Measurements from ENCODE around the gene CIB1. TPM values are rescaled to one million over a fixed set of nuclear protein-coding genes. Genes with fewer than 3 reads are reported as not detected.
"Not testable (repeated sequence)": the region's sequence is repeated elsewhere in the genome, so short reads cannot be mapped to it uniquely, and the experiment has no call there.

Gene CIB1
- total RNA-seq, 1 donor from 2014 or later: 50.9 TPM

DNA sequence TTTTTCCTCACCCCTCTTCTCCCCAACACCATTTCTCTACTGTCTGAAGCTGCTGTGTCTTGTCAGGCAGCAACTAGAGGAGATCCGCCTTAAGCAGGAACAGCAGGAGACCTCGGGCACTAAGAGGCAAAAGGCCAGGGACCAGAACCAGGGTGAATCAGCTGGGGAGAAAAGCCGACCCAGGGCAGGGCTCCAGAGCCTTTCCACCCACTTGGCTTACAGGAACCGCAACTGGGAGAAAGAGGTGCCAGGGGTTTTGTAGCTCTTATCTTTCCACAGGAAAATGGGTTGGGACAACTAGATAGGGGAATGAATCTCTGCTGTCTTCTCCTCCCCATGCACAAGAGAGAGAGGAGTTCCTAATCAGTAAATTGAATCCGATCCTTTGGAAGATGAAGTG is 28.7 kb upstream of the CIB1 start:
- TF ChIP-seq, protein P1, sequence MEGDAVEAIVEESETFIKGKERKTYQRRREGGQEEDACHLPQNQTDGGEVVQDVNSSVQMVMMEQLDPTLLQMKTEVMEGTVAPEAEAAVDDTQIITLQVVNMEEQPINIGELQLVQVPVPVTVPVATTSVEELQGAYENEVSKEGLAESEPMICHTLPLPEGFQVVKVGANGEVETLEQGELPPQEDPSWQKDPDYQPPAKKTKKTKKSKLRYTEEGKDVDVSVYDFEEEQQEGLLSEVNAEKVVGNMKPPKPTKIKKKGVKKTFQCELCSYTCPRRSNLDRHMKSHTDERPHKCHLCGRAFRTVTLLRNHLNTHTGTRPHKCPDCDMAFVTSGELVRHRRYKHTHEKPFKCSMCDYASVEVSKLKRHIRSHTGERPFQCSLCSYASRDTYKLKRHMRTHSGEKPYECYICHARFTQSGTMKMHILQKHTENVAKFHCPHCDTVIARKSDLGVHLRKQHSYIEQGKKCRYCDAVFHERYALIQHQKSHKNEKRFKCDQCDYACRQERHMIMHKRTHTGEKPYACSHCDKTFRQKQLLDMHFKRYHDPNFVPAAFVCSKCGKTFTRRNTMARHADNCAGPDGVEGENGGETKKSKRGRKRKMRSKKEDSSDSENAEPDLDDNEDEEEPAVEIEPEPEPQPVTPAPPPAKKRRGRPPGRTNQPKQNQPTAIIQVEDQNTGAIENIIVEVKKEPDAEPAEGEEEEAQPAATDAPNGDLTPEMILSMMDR (IDR thresholded peaks at IDR 0.05): no peak
- H3K4me3 ChIP-seq: no peak overlapping the region
- H3K4me1 ChIP-seq: peaks cover 4 to 14% of the 10 kb centered on the region in 2 donors
- no peaks in the 10 kb centered on the region for H3K9me3 ChIP-seq
- H3K27me3 ChIP-seq: no peaks in the 10 kb centered on the region
- H3K27ac ChIP-seq: no peak overlapping the region
- intact Hi-C loops (cut with DNase I): no loop called here
- no peaks in the 10 kb centered on the region for H3K36me3 ChIP-seq
- DNase-seq (ENCODE audit: low spot score in 2 of 2): no peak

DNA sequence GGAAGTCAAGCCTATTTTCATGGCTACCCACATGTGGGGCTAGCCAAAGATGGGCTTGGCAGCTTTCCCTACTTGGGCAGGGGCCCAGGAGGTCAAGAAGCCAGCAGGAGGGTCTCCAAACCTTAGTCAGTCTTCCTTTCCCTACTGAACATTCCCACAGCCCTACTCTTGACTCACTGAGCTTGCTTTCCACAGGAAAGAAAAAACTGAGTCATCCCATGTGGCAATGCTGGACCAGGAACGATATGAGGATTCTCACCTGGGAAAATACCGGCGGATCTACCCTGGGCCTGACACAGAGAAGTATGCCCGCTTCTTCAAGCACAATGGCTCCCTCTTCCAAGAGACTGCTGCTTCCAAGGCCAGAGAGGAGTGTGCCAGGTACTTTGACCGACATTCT is 28.1 kb upstream of the CIB1 start:
- Histone ChIP-seq H3K9me3 (no peaks in the 10 kb centered on the region), H3K27me3 (no peaks in the 10 kb centered on the region), H3K4me1 (peaks cover 0 to 8% of the 10 kb centered on the region in 2 donors), H3K27ac (no peak overlapping the region), H3K4me3 (no peak overlapping the region), H3K36me3 (no peaks in the 10 kb centered on the region)
- TF ChIP-seq, protein P1 (IDR thresholded peaks at IDR 0.05): no peak
- intact Hi-C loops (cut with DNase I): no loop called here
- DNase-seq (ENCODE audit: low spot score in 2 of 2): no peak

DNA sequence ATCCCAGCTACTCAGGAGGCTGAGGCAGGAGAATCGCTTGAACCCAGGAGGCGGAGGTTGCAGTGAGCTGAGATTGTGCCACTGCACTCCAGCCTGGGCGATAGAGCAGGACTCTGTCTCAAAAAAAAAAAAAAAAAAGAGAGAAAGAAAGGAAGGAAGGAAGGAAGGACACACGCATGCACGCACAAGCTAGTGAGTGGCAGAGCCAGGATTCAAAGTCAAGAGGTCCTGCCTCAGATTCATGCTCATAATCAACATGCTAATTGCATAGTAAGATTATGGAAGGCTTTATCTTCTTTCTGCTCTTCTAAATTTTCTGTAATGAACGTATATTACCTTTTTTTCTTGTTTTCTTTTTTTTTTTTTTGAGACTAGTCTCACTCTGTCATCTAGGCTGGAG is 27.0 kb upstream of the CIB1 start:
- H3K4me1 ChIP-seq; H3K36me3 ChIP-seq; DNase-seq (ENCODE audit: low spot score in 2 of 2); H3K27ac ChIP-seq; H3K4me3 ChIP-seq; H3K27me3 ChIP-seq; H3K9me3 ChIP-seq; intact Hi-C loops (cut with DNase I): not testable (repeated sequence)

DNA sequence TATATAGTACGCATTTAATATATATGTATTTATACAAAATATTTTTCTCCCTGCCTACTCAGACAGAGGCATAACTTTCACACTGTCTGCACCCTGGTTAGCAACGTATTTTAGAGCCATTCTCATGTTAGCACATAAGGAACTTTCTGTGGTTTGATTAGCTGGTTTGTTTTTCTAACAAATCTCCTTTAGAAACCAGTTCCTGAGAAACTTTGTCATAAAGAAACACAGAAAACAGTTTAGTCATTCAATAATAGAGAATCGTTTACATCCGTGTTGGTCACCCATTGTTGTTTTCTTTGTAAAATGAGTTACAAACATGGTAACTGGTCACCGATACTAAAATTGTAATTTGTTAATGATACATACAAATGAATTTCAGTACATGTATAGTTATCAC is 25.8 kb upstream of the CIB1 start:
- TF ChIP-seq, protein P1 (IDR thresholded peaks at IDR 0.05): no peak
- Histone ChIP-seq H3K4me3 (no peak overlapping the region), H3K36me3 (no peaks in the 10 kb centered on the region), H3K9me3 (no peaks in the 10 kb centered on the region), H3K27ac (no peak overlapping the region), H3K4me1 (peaks cover 0 to 3% of the 10 kb centered on the region in 2 donors), H3K27me3 (no peaks in the 10 kb centered on the region)
- no peak for DNase-seq (ENCODE audit: low spot score in 2 of 2)
- intact Hi-C loops (cut with DNase I): no loop called here

DNA sequence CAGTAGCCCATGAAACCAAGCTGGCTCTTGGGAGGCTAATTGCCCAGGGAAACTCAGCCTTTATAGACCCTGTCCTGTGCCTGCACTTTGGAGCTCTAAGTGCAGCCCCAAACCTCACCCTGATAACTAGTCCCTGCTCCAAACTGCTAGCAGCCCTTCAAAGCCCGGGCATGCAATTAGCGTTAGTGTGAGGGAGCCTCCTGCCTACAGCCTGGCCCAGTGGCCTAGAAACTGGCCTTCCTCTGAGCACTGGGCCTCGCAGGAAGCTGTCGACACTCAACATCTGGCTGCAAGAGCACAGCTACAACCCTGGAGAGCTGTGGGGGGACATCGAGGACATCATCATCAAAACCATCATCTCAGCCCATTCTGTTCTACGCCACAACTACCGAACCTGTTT is 24.0 kb upstream of the CIB1 start:
- no peak overlapping the region for H3K27ac ChIP-seq
- no peaks in the 10 kb centered on the region for H3K4me1 ChIP-seq
- H3K4me3 ChIP-seq: no peak overlapping the region
- no peaks in the 10 kb centered on the region for H3K27me3 ChIP-seq
- intact Hi-C loops (cut with DNase I): no loop called here
- H3K36me3 ChIP-seq: no peaks in the 10 kb centered on the region
- H3K9me3 ChIP-seq: no peaks in the 10 kb centered on the region
- TF ChIP-seq, protein P1 (IDR thresholded peaks at IDR 0.05): no peak
- DNase-seq (ENCODE audit: low spot score in 2 of 2): no peak

DNA sequence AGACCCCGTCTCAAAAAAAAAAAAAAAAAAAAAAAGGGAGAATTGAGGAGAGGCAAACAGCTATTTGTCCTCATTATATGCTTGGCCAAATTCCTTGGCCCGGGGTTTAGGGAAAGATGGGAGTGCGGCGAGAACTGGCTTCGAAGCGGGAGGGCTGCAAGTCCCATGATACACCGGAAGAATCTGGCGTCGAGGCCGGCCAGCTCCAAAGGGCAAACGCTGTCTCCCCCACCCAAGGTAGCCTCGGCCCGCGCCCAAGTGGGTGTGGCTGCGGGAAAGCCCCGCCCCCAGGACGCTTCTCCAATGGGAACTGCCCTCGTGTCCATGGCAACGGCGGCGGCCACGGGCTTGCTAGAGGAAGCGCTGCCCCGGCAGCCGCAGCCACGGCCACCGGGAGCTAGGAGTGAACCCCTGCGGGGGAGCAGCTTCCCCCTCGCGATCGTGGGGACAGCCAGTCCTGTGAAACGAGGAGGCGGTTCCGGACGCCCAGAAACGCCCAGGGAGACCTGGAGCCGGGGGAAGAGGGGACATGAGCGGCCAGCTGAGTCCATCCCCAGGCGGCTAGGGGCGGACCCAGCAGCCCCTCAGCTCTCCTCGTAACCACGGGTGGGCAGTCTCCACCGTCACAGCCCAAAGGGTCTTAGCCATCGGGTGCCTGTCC is 15.6 kb upstream of the CIB1 start, which contains the start of gene TTLL13:
TTLL13 (plus strand) TSS at position 354 of the 661 bp plus-strand sequence. CDS start 1,075 bp downstream, outside the sequence.
- Histone ChIP-seq H3K36me3 (no peaks in the 10 kb centered on the region), H3K27me3 (no peaks in the 10 kb centered on the region), H3K4me1 (peaks cover 0 to 3% of the 10 kb centered on the region in 2 donors), H3K9me3 (no peaks in the 10 kb centered on the region), H3K4me3 (peak within 1 kb of the TSS; percentile 55 to 63), H3K27ac (no peak within 1 kb of the TSS)
- DNase-seq (ENCODE audit: low spot score in 2 of 2): peak; percentile 79 to 95
- TF ChIP-seq, protein P1 (IDR thresholded peaks at IDR 0.05): no peak
- intact Hi-C loops (cut with DNase I): loop anchor here (1.0 to 2.0 kb wide), 2 partner anchors 15 kb away; partner anchors contain the start of genes GDPGP1 and NGRN
